Measurements from ENCODE around the gene NAPEPLD.
"Not testable (repeated sequence)": the region's sequence is repeated elsewhere in the genome, so short reads cannot be mapped to it uniquely, and the experiment has no call there.

The NAPEPLD gene

DNA sequence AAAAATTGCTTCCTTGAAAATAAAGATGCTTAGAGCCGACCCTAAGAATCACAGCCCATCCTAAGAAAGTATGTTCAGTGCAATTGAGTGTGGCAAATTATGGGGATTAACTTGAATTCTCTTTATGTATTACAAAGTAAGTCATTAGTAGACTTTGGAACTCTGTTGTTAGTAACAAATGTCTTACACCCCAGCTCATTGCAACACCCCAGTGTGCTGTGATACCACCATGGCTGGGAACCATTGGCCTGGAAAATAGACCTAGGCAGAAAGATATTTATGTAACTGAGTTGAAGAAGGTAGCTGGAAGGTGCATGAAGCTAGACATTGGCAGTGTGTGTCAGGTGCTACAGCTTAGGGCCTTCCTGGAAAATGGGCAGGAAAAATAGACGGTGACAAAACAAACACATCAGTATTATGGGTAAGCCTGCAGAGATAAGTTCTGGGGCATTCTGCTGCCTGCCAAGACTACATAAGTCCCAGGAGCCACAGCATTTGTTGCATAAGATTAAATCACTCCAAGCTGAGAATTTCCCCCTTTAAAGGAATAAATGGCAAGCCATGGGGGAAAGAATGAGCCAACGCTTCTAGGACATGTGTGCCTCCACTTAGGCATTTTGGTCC is 18.1 kb upstream of the NAPEPLD start:
- not testable (repeated sequence) for ATAC-seq

GRCh38 chr7:103163087-103163825 is 14.4 kb upstream of the NAPEPLD start:
- peak; percentile 30; the same call in 1 of the 3 replicates for ATAC-seq

GRCh38 chr7:103162641-103163040 is 13.7 kb upstream of the NAPEPLD start:
- ATAC-seq, result peak; percentile 62; the same call in 2 of the 3 replicates

DNA sequence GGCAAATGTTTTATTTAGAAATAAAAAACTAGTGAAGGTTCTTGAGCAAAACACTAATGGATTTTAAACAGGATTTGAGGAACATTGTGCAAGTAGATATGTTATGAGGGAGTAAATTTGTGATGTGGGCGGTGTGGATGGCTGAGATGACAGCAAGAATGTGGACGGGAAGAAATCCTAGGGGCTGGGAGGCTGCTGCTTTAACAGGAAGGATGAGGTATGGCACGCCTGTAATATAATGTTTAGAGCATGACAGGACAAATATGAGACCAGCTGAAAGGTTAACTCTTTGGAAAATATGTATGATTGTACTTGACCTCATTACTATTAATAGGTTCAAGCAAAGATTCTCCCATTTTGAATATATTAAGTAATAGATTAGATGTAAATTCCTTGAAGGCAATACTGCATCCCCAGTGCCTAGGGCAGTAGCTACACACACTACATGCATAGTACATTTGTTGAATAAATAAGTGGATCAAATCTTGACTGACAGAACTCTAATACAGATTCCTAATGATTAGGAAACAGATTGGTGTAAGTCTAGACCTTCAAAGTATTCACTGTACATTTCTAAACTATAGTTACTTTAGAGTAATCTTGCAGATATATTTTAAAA is 13.2 kb upstream of the NAPEPLD start:
- ATAC-seq, result not testable (repeated sequence)

- ATAC-seq, result not testable (repeated sequence)
These were observed 10.2 kb upstream of the NAPEPLD start for GRCh38 chr7:103159072-103159471.

GRCh38 chr7:103155331-103156024 is 6.6 kb upstream of the NAPEPLD start:
- ATAC-seq, result not testable (repeated sequence)

DNA sequence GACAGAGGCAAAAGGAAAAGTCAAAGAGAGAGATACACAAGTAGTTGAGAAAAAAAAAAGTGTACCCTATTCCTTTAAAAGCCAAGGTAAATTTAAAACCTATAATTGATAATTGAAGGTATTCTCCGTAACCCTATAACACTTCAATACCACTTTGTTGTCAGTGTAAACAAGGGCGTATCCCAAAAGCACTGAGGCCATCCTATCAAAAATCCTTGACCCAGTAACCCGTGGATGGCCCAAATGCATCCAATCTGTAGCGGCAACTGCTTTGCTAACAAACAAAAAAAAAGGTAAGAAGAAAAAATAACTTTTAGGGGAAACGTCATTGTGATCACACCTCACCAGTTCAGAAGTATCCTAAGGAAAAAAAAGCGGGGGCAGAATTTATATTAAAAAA is 5.1 kb upstream of the NAPEPLD start:
- TF ChIP-seq, protein P1, sequence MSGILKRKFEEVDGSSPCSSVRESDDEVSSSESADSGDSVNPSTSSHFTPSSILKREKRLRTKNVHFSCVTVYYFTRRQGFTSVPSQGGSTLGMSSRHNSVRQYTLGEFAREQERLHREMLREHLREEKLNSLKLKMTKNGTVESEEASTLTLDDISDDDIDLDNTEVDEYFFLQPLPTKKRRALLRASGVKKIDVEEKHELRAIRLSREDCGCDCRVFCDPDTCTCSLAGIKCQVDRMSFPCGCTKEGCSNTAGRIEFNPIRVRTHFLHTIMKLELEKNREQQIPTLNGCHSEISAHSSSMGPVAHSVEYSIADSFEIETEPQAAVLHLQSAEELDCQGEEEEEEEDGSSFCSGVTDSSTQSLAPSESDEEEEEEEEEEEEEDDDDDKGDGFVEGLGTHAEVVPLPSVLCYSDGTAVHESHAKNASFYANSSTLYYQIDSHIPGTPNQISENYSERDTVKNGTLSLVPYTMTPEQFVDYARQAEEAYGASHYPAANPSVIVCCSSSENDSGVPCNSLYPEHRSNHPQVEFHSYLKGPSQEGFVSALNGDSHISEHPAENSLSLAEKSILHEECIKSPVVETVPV (CRISPR knock-in tag; IDR thresholded peaks at IDR 0.05), result no peak
- TF ChIP-seq CSDC2 (CRISPR knock-in tag; IDR thresholded peaks at IDR 0.05) (no peak), SNAI2 (CRISPR knock-in tag; IDR thresholded peaks at IDR 0.05) (no peak), ESRRG (CRISPR knock-in tag; IDR thresholded peaks at IDR 0.05) (no peak), ISL1 (CRISPR knock-in tag; IDR thresholded peaks at IDR 0.05) (no peak), ARNTL (CRISPR knock-in tag; IDR thresholded peaks at IDR 0.05; ENCODE audit: borderline replicate concordance, low read depth) (no peak), TOX (CRISPR knock-in tag; IDR thresholded peaks at IDR 0.05; ENCODE audit: borderline replicate concordance) (no peak), GLIS3 (CRISPR knock-in tag; IDR thresholded peaks at IDR 0.05) (no peak), ZFP30 (CRISPR knock-in tag; IDR thresholded peaks at IDR 0.05) (no peak), ZNF70 (CRISPR knock-in tag; IDR thresholded peaks at IDR 0.05) (no peak), RARB (CRISPR knock-in tag; IDR thresholded peaks at IDR 0.05) (no peak), TSHZ2 (CRISPR knock-in tag; IDR thresholded peaks at IDR 0.05) (no peak), TCF4 (CRISPR knock-in tag; IDR thresholded peaks at IDR 0.05; ENCODE audit: borderline replicate concordance) (no peak)
- ATAC-seq, result no peak

GRCh38 chr7:103152744-103153617 is 4.1 kb upstream of the NAPEPLD start:
- not testable (repeated sequence) for ATAC-seq

GRCh38 chr7:103151993-103152676 is 3.2 kb upstream of the NAPEPLD start:
- ATAC-seq, result not testable (repeated sequence)
